ENCODE data around the gene PRAMEF20. TPM values are rescaled to one million over a fixed set of nuclear protein-coding genes. Genes with fewer than 3 reads are reported as not detected.
"Not testable (repeated sequence)": the region's sequence is repeated elsewhere in the genome, so short reads cannot be mapped to it uniquely, and the experiment has no call there.

The PRAMEF20 gene
- total and polyA plus RNA-seq, 10 of the 15 experiments (the other 5 are each of a cell fraction or from before 2014, with no cell fraction given): not detected

DNA sequence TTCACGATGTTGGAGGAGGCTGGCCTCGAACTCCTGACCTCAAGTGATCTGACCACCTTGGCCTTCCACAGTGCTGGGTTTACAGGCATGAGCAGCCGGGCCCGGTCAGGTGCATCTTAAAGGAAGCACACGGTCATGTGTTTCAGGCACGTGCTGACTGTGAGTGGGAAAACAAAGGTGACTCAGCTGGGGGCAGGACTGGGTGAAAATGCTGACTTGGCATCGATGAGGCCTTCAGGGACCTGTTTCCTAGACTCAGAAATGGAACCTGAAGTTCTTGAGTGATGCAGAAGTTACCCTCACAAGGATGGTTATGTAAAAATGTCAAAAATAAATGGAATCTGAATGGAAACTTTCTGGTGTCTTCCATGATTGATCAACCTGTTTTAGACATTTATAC is 17.2 kb upstream of the PRAMEF20 start:
- H3K79me2 ChIP-seq (ENCODE audit: control insufficient read depth, insufficient read depth, low read length); RAD21 ChIA-PET (ENCODE audit: unreplicated experiment); H3K9me3 ChIP-seq (replicated peaks; ENCODE audit: control insufficient read depth, insufficient read depth, low read length); in situ Hi-C loops (cut with MboI); ATAC-seq; H4K20me1 ChIP-seq (ENCODE audit: control insufficient read depth, insufficient read depth); POLR2A ChIA-PET; DNase-seq (ENCODE audit: low read depth, low spot score); H2AFZ ChIP-seq (ENCODE audit: control insufficient read depth, low read depth, low read length); H3K4me2 ChIP-seq (ENCODE audit: control insufficient read depth, insufficient read depth); H3K4me3 ChIP-seq; CTCF ChIA-PET; H3K9ac ChIP-seq (ENCODE audit: control insufficient read depth, insufficient read depth, low read length); H3K36me3 ChIP-seq (ENCODE audit: control insufficient read depth in 2 of 2, insufficient read depth in 2 of 2, low read length in 1 of 2); H3K27me3 ChIP-seq (replicated peaks in 1 of 2; ENCODE audit: control insufficient read depth in 2 of 2, insufficient read depth in 2 of 2, low read length in 1 of 2); H3K4me1 ChIP-seq (ENCODE audit: control insufficient read depth, insufficient read depth, low read length); H3K27ac ChIP-seq (ENCODE audit: control insufficient read depth, insufficient read depth); BruUV-seq (replicated peaks); FAIRE-seq; intact Hi-C loops (cut with micrococcal nuclease; ENCODE audit: unreplicated experiment); SMC1A ChIA-PET (ENCODE audit: uncharacterized antibody, unreplicated experiment): not testable (repeated sequence)
- WGBS (ENCODE audit: insufficient coverage, insufficient replicate concordance, low lambda C conversion rate, missing lambda C conversion rate): 19% methylated on average over 7 of the region's 7 CpGs

DNA sequence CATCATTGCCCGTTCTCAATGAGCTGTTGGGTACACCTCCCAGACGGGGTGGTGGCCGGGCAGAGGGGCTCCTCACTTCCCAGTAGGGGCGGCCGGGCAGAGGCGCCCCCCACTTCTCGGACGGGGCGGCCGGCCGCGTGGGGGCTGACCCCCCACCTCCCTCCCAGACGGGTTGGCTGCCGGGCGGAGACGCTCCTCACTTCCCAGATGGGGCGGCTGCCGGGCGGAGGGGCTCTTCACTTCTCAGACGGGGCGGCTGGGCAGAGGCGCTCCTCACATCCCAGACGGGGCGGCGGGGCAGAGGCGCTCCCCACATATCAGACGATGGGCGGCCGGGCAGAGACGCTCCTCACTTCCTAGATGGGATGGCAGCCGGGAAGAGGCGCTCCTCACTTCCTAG is 15.5 kb upstream of the PRAMEF20 start:
- CTCF ChIA-PET; FAIRE-seq; DNase-seq (ENCODE audit: low read depth, low spot score); H3K4me1 ChIP-seq (ENCODE audit: control insufficient read depth, insufficient read depth, low read length); H3K4me2 ChIP-seq (ENCODE audit: control insufficient read depth, insufficient read depth); H3K79me2 ChIP-seq (ENCODE audit: control insufficient read depth, insufficient read depth, low read length); H3K9ac ChIP-seq (ENCODE audit: control insufficient read depth, insufficient read depth, low read length); POLR2A ChIA-PET; BruUV-seq (replicated peaks); H2AFZ ChIP-seq (ENCODE audit: control insufficient read depth, low read depth, low read length); SMC1A ChIA-PET (ENCODE audit: uncharacterized antibody, unreplicated experiment); RAD21 ChIA-PET (ENCODE audit: unreplicated experiment); intact Hi-C loops (cut with micrococcal nuclease; ENCODE audit: unreplicated experiment); H3K9me3 ChIP-seq (replicated peaks; ENCODE audit: control insufficient read depth, insufficient read depth, low read length); in situ Hi-C loops (cut with MboI); ATAC-seq; H3K27ac ChIP-seq (ENCODE audit: control insufficient read depth, insufficient read depth); H4K20me1 ChIP-seq (ENCODE audit: control insufficient read depth, insufficient read depth); H3K36me3 ChIP-seq (ENCODE audit: control insufficient read depth in 2 of 2, insufficient read depth in 2 of 2, low read length in 1 of 2); H3K27me3 ChIP-seq (replicated peaks in 1 of 2; ENCODE audit: control insufficient read depth in 2 of 2, insufficient read depth in 2 of 2, low read length in 1 of 2); H3K4me3 ChIP-seq: not testable (repeated sequence)
- 78% methylated on average over 30 of the region's 32 CpGs for WGBS (ENCODE audit: insufficient coverage, insufficient replicate concordance, low lambda C conversion rate, missing lambda C conversion rate)

DNA sequence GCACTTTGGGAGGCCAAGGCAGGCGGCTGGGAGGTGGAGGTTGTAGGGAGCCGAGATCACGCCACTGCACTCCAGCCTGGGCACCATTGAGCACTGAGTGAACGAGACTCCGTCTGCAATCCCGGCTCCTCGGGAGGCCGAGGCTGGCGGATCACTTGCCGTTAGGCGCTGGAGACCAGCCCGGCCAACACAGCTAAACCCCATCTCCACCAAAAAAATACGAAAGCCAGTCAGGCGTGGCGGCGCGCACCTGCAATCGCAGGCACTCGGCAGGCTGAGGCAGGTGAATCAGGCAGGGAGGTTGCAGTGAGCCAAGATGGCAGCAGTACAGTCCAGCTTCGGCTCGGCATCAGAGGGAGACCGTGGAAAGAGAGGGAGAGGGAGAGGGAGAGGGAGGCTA is 14.9 kb upstream of the PRAMEF20 start:
- H4K20me1 ChIP-seq (ENCODE audit: control insufficient read depth, insufficient read depth); intact Hi-C loops (cut with micrococcal nuclease; ENCODE audit: unreplicated experiment); POLR2A ChIA-PET; H3K36me3 ChIP-seq (ENCODE audit: control insufficient read depth in 2 of 2, insufficient read depth in 2 of 2, low read length in 1 of 2); H2AFZ ChIP-seq (ENCODE audit: control insufficient read depth, low read depth, low read length); RAD21 ChIA-PET (ENCODE audit: unreplicated experiment); H3K9me3 ChIP-seq (replicated peaks; ENCODE audit: control insufficient read depth, insufficient read depth, low read length); DNase-seq (ENCODE audit: low read depth, low spot score); H3K27me3 ChIP-seq (replicated peaks in 1 of 2; ENCODE audit: control insufficient read depth in 2 of 2, insufficient read depth in 2 of 2, low read length in 1 of 2); FAIRE-seq; CTCF ChIA-PET; H3K9ac ChIP-seq (ENCODE audit: control insufficient read depth, insufficient read depth, low read length); H3K79me2 ChIP-seq (ENCODE audit: control insufficient read depth, insufficient read depth, low read length); ATAC-seq; H3K27ac ChIP-seq (ENCODE audit: control insufficient read depth, insufficient read depth); H3K4me3 ChIP-seq; H3K4me1 ChIP-seq (ENCODE audit: control insufficient read depth, insufficient read depth, low read length); BruUV-seq (replicated peaks); in situ Hi-C loops (cut with MboI); SMC1A ChIA-PET (ENCODE audit: uncharacterized antibody, unreplicated experiment); H3K4me2 ChIP-seq (ENCODE audit: control insufficient read depth, insufficient read depth): not testable (repeated sequence)
- WGBS (ENCODE audit: insufficient coverage, insufficient replicate concordance, low lambda C conversion rate, missing lambda C conversion rate): 74% methylated on average over 19 of the region's 22 CpGs

Measured in GM12878 (cell line).